Activated effector memory CD4-positive, alpha-beta T cell treated with anti-CD3 and anti-CD28 coated beads, Interleukin-2, amount 50 U/mL, for 16 hours (primary cell): Measurements from ENCODE around the gene MLEC.
A peak's percentile ranks its signal among the peaks of the same experiment; 100 is the strongest.
"Not testable (repeated sequence)": the region's sequence is repeated elsewhere in the genome, so short reads cannot be mapped to it uniquely, and the experiment has no call there.

Experiments used
- DNase-seq: peaks from one replicate; pipeline ENCODE4 v3.0.0-alpha.2; 2020

The MLEC gene

DNA sequence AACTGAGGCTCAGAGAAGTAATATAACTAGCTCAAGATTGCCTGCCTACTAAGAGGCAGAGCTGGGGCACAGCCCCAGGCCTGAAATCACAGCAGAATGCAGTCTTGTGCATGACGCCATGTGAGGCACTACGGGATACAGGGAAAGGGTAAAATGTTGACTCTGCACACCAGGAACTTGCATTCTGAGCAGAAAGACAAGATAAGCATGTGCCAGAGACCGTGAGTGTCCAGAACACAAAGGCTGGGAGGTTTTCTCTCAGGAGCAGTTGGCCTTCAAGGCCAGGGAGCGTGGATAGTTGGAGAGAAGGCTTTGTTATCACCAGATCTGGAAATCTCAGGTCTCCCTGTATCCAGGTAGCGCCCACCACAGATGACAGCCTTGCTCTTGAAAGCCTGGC, 23.2 kb upstream of the MLEC start:
- DNase-seq = no peak

DNA sequence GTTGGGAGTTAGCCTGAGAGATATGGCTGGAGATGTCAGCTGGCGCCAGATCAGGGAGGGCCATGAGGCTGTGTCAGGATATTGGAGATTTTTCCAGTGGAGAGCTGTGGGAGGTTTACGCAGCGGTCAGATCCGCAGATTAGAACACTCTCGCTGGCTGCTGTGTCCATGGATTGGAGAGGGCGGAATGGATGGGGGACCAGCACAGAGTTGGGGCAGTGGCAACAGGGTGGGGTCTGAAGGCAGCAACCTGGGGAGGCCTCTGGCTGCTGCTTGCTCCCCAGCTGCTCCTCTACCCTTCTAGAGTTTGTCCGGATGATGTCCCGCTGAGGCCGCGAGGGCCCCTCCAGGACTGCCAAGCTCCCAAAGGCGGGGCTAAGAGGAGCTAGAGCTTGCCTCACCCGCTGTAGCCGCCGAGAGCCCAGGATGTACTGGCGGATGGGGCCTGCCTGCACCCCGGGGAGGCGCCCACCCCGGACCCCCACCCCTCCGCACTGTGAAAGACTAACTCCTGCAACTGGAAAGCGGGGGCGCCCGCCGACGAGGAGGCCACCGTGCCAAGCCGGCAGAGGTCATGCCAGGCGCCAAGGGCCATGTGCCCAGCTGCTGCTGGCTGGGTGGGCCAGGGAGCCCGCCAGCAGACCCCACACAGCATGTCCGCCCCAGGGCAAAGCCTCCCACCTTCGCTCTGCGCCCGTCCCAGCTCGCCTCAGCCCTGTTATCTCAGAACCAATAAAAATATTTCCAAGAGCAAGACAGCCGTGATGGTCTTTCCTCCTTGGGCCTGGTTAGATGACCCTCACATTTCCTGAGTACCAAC, 20.2 kb upstream of the MLEC start:
- DNase-seq = no peak

DNA sequence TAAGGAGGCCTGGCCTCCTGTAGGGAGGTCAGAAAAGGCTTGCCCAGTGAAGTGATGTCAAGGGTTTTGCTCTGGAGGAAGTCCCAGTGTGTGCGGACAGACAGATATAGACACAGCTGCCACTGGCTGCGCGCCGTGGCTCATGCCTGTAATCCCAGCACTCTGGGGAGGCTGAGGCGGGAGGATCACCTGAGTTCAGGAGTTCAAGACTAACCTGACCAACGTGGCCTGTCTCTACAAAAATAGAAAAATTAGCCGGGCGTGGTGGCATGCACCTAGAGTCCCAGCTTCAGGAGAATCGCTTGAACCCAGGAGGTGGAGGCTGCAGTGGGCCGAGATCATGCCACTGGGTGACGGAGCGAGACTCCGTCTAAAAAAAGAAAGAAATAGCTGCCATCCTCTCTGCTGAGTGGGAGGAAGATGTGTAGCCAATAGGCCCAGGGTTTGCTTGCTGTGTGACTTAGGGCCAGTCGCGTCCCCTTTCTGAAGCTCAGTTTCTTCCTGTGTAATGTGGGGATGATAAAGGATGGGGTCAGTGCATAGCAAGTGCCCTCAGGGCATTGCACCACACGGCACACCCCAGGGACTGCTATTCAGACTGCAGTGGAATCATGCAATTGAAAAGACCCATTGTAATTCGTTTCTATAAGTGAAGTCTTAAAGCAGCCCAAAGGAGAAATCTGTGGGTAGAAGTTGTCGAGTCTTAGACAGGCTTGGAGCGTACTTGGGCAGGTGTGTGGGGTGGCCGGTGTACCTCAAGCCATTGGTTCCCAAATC, 18.7 kb upstream of the MLEC start:
- DNase-seq = no peak

DNA sequence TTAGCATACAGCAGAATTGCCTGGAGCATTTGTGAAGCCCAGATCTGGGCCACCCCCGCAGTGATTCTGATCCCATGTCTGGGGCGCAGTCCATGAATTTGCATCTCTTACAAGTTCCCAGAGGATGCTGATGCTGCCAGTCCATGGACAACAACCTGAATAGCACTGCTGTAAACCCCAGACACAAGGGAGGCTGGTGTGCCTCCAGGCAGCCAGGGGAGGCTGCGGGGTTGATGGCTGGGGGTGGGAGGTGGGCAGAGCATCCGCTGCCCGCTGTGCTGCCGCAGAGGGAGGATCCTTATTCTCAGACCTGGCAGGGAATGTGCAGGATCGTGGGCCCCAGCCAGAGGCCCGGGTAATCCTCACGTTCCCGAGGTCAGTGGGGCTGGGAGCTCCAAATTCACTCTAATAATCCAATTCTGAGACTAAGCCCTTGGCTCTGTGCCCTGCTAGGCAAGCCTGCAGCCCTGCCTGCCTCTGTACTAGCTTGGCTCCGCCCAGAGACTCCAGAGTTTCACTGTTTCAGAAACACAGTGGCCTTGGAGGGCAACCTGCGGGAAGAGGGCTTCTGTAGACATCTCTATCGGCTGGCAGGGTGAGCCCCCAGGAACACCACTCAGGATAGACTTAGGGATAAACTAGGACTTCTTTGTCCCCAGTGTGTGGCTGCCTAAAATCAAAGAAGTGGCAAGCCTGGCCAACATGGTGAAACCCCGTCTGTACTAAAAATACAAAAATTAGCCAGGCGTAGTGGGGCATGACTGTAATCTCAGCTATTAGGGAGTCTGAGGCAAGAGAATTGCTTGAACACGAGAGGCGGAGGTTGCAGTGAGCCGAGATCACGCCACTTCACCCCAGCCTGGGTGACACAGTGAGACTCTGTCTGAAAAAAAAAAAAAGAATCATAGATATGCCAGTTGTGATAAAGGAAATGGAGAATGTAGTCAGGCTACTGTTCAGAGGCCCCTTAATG, 17.8 kb upstream of the MLEC start:
- no peak for DNase-seq

DNA sequence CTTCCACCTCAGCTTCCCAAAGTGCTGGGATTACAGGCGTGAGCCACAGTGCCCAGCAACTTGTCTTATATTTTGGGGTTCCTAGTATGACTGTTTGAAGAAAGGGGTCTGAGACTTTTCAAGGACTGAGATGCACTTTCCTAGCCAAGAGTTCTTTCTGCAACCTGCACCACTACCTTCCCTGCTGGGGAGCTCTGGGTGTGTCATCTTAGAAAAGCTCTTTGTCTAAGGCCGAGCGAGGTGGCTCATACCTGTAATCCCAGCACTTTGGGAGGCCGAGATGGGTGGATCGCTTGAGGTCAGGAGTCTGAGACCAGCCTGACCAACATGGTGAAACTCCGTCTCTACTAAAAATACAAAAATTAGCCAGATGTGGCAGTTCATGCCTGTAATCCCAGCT, 16.7 kb upstream of the MLEC start:
- DNase-seq = not testable (repeated sequence)

DNA sequence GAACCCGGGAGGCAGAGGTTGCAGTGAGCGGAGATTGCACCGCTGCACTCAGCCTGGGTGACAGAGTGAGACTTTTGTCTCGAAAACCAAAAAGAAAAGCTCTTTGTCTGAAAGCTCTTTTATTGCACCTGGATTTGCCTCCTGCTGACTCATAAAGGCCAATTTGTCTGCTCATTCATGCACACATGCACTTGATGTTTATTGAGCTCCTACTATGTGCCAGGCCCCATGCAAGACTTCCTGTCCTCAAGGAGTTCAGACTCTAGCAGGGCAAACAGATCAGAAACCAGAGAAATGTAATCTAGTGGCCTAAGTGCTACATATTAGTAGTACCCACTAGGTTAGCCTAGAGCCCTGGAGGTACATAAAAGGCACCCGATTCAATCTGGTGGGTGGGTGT, 16.3 kb upstream of the MLEC start:
- DNase-seq = no peak

DNA sequence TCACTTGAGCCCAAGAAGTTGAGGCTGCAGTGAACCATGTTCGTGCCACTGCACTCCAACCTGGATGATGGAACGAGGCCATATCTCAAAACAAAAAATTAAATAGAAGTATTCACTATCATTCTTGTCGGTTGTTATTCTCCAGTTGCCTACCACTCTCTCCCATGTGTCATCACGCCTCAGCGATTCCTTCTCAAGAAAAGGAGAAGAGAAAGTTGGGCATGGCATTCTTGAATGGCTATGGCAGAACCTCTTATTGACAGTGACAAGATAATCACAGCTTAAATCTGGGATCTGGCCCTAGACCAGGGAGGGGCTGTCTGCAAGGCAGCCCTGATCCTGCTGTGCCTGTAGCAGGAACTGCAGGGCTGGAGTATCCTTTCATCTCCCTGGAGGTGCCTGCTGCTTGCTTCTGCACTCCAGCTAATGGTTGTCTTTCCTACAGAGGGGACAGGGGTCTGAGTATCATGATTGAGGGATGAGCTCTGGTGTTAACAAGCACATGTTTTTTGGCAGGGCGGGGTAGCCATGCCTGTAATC, 12.8 kb upstream of the MLEC start:
- DNase-seq = no peak

DNA sequence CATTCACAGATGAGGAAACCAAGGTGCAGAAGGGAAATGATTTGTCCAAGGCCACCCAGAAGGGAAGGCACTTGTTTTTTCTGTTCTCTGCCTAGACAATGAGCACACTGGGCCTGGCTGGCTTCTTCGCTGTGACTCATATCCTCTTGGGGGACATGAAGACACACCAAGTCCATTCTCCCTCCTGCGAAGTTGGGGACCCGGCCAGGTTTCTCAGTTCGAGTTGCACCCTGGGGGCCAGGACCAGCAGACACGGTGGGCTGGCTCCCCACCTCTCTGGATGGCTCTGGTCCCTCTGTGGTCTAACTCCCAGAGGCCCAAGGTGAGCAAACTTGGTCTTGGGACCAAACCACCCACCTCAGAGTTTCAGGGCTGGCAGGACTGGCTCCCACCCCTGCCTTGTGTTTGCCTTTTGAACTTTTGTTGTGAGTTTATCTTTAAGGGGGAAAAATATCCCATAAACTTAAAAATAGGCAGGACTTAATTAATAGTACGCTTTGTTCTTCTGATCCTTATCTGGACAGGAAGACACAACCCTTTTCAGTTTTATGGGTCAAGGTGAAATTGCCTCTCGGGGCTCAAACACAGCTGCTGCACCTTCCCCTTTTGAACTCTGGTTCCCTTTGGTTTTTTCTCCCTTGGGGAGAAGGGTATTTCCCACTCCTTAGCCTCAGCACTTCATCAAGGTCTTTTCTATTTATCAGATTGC, 9.0 kb upstream of the MLEC start:
- no peak for DNase-seq

DNA sequence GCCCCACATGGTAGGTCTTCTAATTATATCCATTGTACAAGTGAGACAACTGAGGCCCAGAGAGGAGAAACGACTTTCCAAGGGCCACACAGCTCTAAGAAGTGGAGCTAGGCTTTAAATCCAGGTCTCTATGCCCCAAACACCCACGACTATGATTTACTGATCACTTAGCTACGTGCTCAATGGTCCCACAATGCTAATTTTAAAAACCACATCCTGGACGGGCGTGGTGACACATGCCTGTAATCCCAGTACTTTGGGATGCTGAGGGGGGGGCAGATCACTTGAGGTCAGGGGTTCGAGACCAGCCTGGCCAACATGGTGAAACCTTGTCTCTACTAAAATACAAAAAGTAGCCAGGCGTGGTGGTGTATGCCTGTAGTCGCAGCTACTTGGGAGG, 8.4 kb upstream of the MLEC start:
- DNase-seq = no peak

DNA sequence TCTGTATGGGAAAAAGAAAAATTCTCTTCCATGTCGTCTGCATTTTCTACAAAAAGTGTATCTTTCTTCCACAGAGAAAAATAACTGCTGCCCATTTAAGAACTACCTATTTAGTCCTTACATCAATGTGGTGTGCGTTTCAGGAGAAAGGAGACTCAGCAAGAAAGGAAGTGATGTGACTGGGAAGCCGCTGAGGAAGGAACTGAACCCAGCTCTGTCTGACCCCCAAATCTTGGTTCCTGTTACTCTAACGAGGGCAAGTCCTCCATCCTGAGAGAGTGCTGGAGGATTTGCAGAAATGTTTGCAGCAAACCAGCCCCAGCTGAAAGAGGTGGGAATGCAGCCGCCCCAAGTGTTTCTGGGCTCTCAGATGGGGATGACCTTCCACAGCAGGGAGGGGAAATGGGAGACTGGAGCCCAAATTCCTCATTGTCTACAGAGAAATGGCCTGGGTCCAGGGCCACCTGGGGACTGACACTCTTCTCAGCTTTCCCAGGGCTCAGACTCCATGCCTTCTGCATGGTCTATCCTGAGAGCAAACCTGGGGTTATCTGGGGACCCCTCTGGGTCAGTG, 6.7 kb upstream of the MLEC start:
- DNase-seq = no peak

DNA sequence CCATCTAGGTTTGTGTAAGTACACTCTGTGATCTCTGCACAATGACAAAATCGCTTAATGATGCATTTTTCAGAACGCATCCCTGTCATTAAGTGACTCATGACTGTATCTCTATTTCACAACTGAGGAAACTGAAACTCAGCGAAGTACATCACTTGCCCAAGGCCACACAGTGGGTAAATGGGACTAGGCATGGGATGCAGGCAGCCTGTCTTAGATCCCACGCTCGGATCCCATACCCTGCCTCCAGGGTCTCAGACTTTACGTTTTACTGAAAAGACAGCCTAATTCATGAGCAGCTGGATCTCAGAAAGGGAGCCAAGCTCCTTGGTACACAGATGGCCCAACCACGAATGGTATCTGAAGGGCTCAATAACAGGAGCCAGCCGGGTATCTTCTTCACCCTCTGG, 2.4 kb upstream of the MLEC start:
- DNase-seq = no peak

DNA sequence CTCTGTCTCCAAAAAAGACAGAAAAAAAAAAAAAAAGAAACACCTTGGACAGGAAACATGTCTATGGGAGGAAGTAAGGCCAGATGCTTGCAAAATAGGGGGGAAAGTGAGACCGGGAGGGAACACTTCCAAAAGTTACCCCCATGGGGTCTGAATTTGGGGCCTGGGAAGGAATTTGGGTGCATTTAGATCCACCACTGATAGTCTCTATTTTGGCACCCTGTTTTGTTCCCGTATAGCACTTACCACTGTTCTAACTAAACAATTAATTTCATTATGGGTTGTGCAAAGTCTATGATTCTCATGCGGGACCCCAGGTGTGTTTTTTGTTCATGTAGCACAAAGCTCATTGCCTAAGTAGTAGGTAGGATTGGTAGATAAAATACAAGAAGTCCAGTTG, 1.4 kb upstream of the MLEC start:
- DNase-seq = no peak

DNA sequence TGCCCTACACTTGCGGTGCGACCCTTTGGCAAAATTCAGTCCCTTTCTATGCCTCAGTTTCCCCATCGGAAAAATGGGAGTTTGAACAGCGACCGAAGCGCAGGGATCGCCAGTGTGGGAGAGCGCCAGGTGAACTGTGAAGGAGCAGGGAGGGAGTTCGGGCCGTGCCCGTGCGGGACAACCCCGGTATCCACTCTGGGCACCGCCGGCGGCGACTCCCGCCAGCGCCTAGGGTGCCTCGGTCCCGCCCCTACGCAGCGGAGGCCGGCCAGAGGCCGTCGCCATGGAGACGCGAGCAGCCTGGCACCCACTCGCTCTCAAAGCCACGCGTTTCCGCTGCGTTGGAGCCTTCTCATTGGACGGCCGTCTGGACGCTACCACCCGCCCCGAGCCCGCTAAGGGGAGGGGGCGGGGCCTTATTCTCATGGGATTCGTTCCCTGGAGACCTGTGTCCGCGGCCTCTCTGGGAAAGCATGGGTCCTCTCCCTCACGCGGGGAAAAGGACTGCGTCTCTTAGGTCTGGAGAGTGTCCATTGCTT, 729 bp upstream of the MLEC start:
- DNase-seq = peak; percentile 99

DNA sequence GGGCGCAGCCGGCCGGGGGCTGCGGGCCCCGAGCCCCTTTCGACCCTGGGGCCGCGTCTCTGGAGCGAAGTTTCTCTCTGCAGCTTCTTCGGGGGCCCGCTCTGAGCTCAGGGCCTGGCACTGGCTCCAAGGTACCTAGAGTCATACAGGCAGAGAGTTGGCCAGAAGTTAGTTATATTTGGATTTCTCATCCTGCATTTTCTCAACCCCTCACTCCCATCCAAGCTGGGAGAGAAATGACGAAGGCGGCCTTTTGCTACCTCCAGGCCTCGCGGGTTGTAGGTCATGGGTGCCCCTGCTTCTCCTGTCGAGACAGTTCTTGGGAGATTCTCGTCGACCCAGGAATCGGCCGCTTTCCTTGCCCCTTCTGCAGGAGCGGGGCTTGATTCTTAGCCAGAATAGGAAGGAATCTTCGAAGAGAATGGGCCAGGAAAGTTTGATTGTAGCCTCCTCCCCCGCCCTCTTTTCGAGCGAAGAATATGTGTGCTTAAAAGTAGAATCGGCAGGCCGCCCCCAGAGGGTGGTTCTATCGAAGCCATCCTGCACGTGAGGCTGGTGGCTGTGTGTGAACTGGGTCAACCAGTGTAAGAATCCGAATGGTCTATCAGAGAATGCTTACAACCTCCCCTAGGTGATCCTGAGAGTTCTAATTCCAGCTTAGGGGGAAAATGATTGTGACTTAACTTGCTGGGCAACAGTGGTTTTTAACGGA, 785 bp downstream of the MLEC start:
- DNase-seq = peak; percentile 78

DNA sequence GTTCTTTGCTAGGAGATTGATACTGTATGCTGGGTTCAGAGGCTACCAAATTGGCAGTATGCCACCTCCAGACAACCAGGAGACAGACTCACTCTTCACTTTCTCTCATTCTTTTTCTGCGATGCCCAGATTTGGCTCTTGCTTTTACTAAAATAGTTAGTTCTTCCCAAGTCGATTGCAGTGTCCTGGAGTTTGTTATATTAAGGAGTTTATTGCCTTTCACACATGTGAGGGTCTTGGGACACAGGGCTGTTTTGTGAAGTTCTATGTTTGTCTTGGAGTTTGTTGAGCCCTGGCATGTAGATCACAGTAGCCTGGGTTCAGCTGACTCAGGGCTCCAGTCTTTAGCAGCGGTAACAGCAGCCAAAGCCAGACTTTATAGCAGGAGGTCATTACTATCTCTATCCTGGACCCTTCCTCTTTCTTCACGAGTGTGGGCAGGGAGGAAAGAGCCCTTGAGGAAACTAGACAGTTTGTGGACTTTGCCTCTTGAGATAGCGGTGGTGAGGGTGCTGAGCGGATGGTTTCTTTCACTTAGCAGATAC, 1.6 kb downstream of the MLEC start:
- no peak for DNase-seq

DNA sequence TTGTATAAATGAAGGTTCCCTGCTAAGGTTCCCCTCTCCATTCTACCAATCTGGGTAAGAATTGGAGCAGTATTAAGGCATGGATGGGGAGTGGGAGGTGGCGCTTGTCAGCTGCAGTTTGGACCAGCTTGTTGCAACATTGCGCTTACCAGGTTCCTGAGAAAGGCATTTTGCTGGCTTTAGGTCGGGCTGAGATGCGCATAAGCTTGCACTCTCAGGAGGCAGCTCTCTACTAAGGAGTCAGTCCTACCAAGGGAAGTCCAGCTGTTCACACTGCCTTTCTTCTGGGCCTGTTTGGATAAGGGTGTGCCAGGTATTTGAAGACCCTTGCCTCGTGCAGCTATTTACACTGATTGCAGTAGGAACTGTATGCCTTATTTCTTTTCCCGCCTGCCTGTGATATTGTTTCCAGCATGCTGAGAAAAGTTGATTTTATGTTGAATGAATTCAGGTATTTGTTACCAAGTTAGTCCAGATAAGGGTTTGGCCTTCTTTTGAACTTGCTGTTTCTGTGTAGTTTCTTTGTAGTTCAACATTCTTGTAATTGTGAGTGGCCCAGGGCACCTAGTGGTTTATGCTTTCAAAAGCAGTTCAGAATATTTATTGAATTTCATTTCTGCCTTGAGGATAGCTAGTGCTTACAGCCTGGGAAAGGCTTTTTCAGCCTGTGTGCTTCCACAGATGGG, 2.6 kb downstream of the MLEC start:
- DNase-seq = no peak

DNA sequence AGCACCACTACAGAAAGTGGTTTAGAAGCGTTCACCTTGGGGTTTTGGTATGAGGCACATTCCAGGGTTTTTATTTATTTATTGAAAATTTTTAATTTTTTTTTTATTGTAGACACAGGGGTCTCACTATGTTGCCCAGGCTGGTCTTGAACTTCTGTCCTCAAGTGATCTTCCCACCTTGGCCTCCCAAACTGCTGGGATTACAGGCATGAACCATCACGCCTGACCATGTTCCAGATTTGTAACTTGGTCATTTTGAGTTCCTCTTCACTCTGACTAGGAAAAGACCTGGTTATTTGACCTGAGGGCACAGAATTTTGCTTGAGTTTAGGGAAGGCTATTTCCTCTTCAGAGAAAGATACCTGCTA, 3.1 kb downstream of the MLEC start:
- DNase-seq = no peak

DNA sequence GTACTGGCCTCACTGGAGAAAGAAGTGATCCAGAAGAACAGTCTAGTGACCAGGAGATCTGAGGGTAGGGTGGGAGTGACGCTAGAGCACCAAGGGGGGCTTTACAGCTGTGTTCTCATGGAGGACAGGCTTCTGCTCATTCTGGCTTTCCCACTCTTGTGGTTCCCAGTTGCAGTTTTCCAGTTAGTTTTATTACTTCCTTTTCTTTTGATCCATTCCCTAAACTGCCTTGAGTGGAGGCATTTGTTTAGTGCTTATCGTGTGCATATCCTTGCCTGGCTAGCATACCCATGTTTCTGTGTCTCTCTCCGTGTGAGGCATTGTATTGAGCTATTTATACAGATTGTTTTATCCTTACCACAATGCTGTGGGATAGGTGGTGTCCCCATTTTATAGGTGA, 4.0 kb downstream of the MLEC start:
- DNase-seq = no peak

DNA sequence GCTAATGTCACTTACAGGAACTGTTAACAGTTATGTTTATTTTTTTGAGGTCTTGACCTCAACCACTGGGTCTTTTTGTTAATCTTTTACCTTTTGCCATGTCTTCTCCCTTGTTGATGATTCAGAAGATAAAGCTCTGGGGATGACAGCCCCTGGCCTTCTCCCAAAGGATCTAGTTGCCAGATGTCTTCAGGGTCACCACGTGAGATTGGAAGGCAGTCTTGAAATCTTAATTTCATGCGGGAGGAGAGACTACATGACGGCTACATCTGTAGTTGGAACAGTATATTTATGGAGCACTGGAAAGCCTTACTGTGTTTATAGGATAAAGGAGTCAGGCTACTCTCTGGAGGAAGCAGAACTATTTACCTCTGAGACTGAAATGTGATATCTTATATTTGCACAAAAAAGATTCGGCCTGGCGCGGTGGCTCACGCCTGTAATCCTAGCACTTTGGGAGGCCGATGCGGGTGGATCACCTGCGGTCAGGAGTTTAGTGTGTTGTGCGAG, 5.6 kb downstream of the MLEC start:
- DNase-seq = no peak

DNA sequence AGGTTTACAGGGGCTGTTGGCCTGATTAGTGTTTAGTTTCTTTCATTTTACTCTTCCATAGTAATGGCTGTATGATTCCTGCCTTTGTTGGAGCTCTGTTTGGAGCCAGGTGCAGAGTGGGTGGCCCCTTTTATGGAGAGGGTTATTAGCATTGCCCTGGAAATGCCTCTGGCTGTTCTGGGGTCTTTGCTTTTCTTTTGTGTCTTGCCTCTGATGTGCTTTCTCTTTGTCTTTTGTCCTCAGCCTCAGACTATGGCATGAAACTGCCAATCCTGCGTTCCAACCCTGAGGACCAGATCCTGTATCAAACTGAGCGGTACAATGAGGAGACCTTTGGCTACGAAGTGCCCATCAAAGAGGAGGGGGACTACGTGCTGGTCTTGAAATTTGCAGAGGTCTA, 6.9 kb downstream of the MLEC start:
- DNase-seq = no peak
